Measurements from ENCODE around the gene AFAP1.

Gene AFAP1

GRCh38 chr4:7812231-7812857, 127.3 kb downstream of the AFAP1 start:
- Histone ChIP-seq H3K9me3 (ENCODE audit: control extremely low read depth in 1 of 5, control insufficient read depth in 4 of 5, insufficient read depth in 2 of 5, low read depth in 1 of 5, low read length in 4 of 5) (no peaks in the 10 kb centered on the region), H3K27ac (ENCODE audit: insufficient read depth in 1 of 2, low read depth in 1 of 2, low read length in 2 of 2, poor library complexity in 1 of 2, severe bottlenecking in 2 of 2) (no peak overlapping the region), H3K27me3 (replicated peaks in 2 of 5; ENCODE audit: control insufficient read depth in 4 of 5, insufficient read depth in 5 of 5, low read length in 4 of 5) (peaks cover 0 to 51% (median 3%) of the 10 kb centered on the region in 5 experiments), H3K4me3 (ENCODE audit: control insufficient read depth in 1 of 7, extremely low read depth in 1 of 7, insufficient read depth in 4 of 7, low read depth in 2 of 7, low read length in 6 of 7) (no peak overlapping the region), H3K36me3 (ENCODE audit: control insufficient read depth in 4 of 4, insufficient read depth in 4 of 4, low read length in 3 of 4) (no peaks in the 10 kb centered on the region), H3K4me1 (ENCODE audit: control extremely low read depth in 1 of 4, control insufficient read depth in 4 of 4, insufficient read depth in 4 of 4, low read length in 3 of 4) (no peaks in the 10 kb centered on the region)
- DNase-seq = no peak
- WGBS (ENCODE audit: insufficient coverage) = 87% methylated on average over 14 of the region's 18 CpGs
- POLR2A ChIA-PET = no interaction called here
- CTCF ChIA-PET = interaction anchor here (1.0 to 2.4 kb wide), 5 partner anchors 9 to 33 kb away, joined by 4 to 8 read pairs (median 4); no protein-coding TSS in a partner anchor

GRCh38 chr4:7811536-7812191, 128.0 kb downstream of the AFAP1 start:
- no peak overlapping the region for H3K4me3 ChIP-seq (ENCODE audit: control insufficient read depth in 1 of 7, extremely low read depth in 1 of 7, insufficient read depth in 4 of 7, low read depth in 2 of 7, low read length in 6 of 7)
- H3K27ac ChIP-seq (ENCODE audit: insufficient read depth in 1 of 2, low read depth in 1 of 2, low read length in 2 of 2, poor library complexity in 1 of 2, severe bottlenecking in 2 of 2) = no peak overlapping the region
- no peak for DNase-seq
- H3K36me3 ChIP-seq (ENCODE audit: control insufficient read depth in 4 of 4, insufficient read depth in 4 of 4, low read length in 3 of 4) = no peaks in the 10 kb centered on the region
- H3K4me1 ChIP-seq (ENCODE audit: control extremely low read depth in 1 of 4, control insufficient read depth in 4 of 4, insufficient read depth in 4 of 4, low read length in 3 of 4) = no peaks in the 10 kb centered on the region
- 93% methylated on average over 22 of the region's 25 CpGs for WGBS (ENCODE audit: insufficient coverage)
- H3K27me3 ChIP-seq (replicated peaks in 2 of 5; ENCODE audit: control insufficient read depth in 4 of 5, insufficient read depth in 5 of 5, low read length in 4 of 5) = peaks cover 0 to 58% (median 9%) of the 10 kb centered on the region in 5 experiments
- ChIA-PET POLR2A (no interaction called here), CTCF (interaction anchor here (1.1 to 2.4 kb wide), 5 partner anchors 9 to 175 kb away, joined by 3 to 8 read pairs (median 4); no protein-coding TSS in a partner anchor)
- H3K9me3 ChIP-seq (ENCODE audit: control extremely low read depth in 1 of 5, control insufficient read depth in 4 of 5, insufficient read depth in 2 of 5, low read depth in 1 of 5, low read length in 4 of 5) = no peaks in the 10 kb centered on the region

GRCh38 chr4:7810783-7811535, 128.7 kb downstream of the AFAP1 start:
- H3K36me3 ChIP-seq (ENCODE audit: control insufficient read depth in 4 of 4, insufficient read depth in 4 of 4, low read length in 3 of 4) = no peaks in the 10 kb centered on the region
- POLR2A ChIA-PET = no interaction called here

GRCh38 chr4:7808752-7809151, 130.9 kb downstream of the AFAP1 start:
- Histone ChIP-seq H3K27ac (ENCODE audit: insufficient read depth in 1 of 2, low read depth in 1 of 2, low read length in 2 of 2, poor library complexity in 1 of 2, severe bottlenecking in 2 of 2) (no peak overlapping the region), H3K4me3 (ENCODE audit: control insufficient read depth in 1 of 7, extremely low read depth in 1 of 7, insufficient read depth in 4 of 7, low read depth in 2 of 7, low read length in 6 of 7) (no peak overlapping the region), H3K4me1 (ENCODE audit: control extremely low read depth in 1 of 4, control insufficient read depth in 4 of 4, insufficient read depth in 4 of 4, low read length in 3 of 4) (no peaks in the 10 kb centered on the region), H3K27me3 (replicated peaks in 2 of 5; ENCODE audit: control insufficient read depth in 4 of 5, insufficient read depth in 5 of 5, low read length in 4 of 5) (peaks cover 0 to 68% (median 15%) of the 10 kb centered on the region in 5 experiments), H3K36me3 (ENCODE audit: control insufficient read depth in 4 of 4, insufficient read depth in 4 of 4, low read length in 3 of 4) (no peaks in the 10 kb centered on the region), H3K9me3 (ENCODE audit: control extremely low read depth in 1 of 5, control insufficient read depth in 4 of 5, insufficient read depth in 2 of 5, low read depth in 1 of 5, low read length in 4 of 5) (no peaks in the 10 kb centered on the region)
- 60% methylated on average over 1 of the region's 6 CpGs for WGBS (ENCODE audit: insufficient coverage)
- ChIA-PET CTCF (interaction anchor here (0.6 to 9.6 kb wide), 3 partner anchors 9 to 42 kb away, joined by 3 to 157 read pairs (median 7); no protein-coding TSS in a partner anchor), POLR2A (no interaction called here)
- peak; percentile 14 to 38 (median 25) for DNase-seq

More at GRCh38 chr4:7810783-7811535, 128.7 kb downstream of the AFAP1 start:
- no peaks in the 10 kb centered on the region for H3K9me3 ChIP-seq (ENCODE audit: control extremely low read depth in 1 of 5, control insufficient read depth in 4 of 5, insufficient read depth in 2 of 5, low read depth in 1 of 5, low read length in 4 of 5)
- no peaks in the 10 kb centered on the region for H3K4me1 ChIP-seq (ENCODE audit: control extremely low read depth in 1 of 4, control insufficient read depth in 4 of 4, insufficient read depth in 4 of 4, low read length in 3 of 4)
- DNase-seq = no peak
- WGBS (ENCODE audit: insufficient coverage) = 93% methylated on average over 21 of the region's 36 CpGs
- no peak overlapping the region for H3K4me3 ChIP-seq (ENCODE audit: control insufficient read depth in 1 of 7, extremely low read depth in 1 of 7, insufficient read depth in 4 of 7, low read depth in 2 of 7, low read length in 6 of 7)
- H3K27ac ChIP-seq (ENCODE audit: insufficient read depth in 1 of 2, low read depth in 1 of 2, low read length in 2 of 2, poor library complexity in 1 of 2, severe bottlenecking in 2 of 2) = no peak overlapping the region
- CTCF ChIA-PET = interaction anchor here (1.1 to 1.6 kb wide), 3 partner anchors 33 to 176 kb away, joined by 3 to 5 read pairs (median 4); no protein-coding TSS in a partner anchor
- peaks cover 0 to 65% (median 10%) of the 10 kb centered on the region in 5 experiments for H3K27me3 ChIP-seq (replicated peaks in 2 of 5; ENCODE audit: control insufficient read depth in 4 of 5, insufficient read depth in 5 of 5, low read length in 4 of 5)

- no peak overlapping the region for H3K27ac ChIP-seq (ENCODE audit: insufficient read depth in 1 of 2, low read depth in 1 of 2, low read length in 2 of 2, poor library complexity in 1 of 2, severe bottlenecking in 2 of 2)
- 95% methylated on average over 4 of the region's 8 CpGs for WGBS (ENCODE audit: insufficient coverage)
- CTCF ChIA-PET = interaction anchor here (1.0 to 9.6 kb wide), 6 partner anchors 10 to 180 kb away, joined by 4 to 157 read pairs (median 28); no protein-coding TSS in a partner anchor
Measured at GRCh38 chr4:7808181-7808580, 131.5 kb downstream of the AFAP1 start.

GRCh38 chr4:7807351-7807921, 132.2 kb downstream of the AFAP1 start:
- H3K4me3 ChIP-seq (ENCODE audit: control insufficient read depth in 1 of 7, extremely low read depth in 1 of 7, insufficient read depth in 4 of 7, low read depth in 2 of 7, low read length in 6 of 7) = no peak overlapping the region
- CTCF ChIA-PET = interaction anchor here (0.8 to 9.6 kb wide), 9 partner anchors 9 to 181 kb away, joined by 3 to 157 read pairs (median 25); no protein-coding TSS in a partner anchor
- WGBS (ENCODE audit: insufficient coverage) = 64% methylated on average over 9 of the region's 12 CpGs
- H3K27me3 ChIP-seq (replicated peaks in 2 of 5; ENCODE audit: control insufficient read depth in 4 of 5, insufficient read depth in 5 of 5, low read length in 4 of 5) = peaks cover 0 to 61% (median 12%) of the 10 kb centered on the region in 5 experiments
- POLR2A ChIA-PET = interaction anchor here (0.5 kb wide), 1 partner anchor 898 kb away, joined by 3 read pairs; the partner anchor contains the start of gene TBC1D14
- no peak overlapping the region for H3K27ac ChIP-seq (ENCODE audit: insufficient read depth in 1 of 2, low read depth in 1 of 2, low read length in 2 of 2, poor library complexity in 1 of 2, severe bottlenecking in 2 of 2)
- H3K4me1 ChIP-seq (ENCODE audit: control extremely low read depth in 1 of 4, control insufficient read depth in 4 of 4, insufficient read depth in 4 of 4, low read length in 3 of 4) = no peaks in the 10 kb centered on the region
- H3K36me3 ChIP-seq (ENCODE audit: control insufficient read depth in 4 of 4, insufficient read depth in 4 of 4, low read length in 3 of 4) = no peaks in the 10 kb centered on the region
- DNase-seq = peak in 1 of 3 donors; percentile 8
- no peaks in the 10 kb centered on the region for H3K9me3 ChIP-seq (ENCODE audit: control extremely low read depth in 1 of 5, control insufficient read depth in 4 of 5, insufficient read depth in 2 of 5, low read depth in 1 of 5, low read length in 4 of 5)

More at GRCh38 chr4:7808181-7808580, 131.5 kb downstream of the AFAP1 start:
- Histone ChIP-seq H3K27me3 (replicated peaks in 2 of 5; ENCODE audit: control insufficient read depth in 4 of 5, insufficient read depth in 5 of 5, low read length in 4 of 5) (peaks cover 0 to 68% (median 14%) of the 10 kb centered on the region in 5 experiments), H3K4me1 (ENCODE audit: control extremely low read depth in 1 of 4, control insufficient read depth in 4 of 4, insufficient read depth in 4 of 4, low read length in 3 of 4) (no peaks in the 10 kb centered on the region), H3K9me3 (ENCODE audit: control extremely low read depth in 1 of 5, control insufficient read depth in 4 of 5, insufficient read depth in 2 of 5, low read depth in 1 of 5, low read length in 4 of 5) (no peaks in the 10 kb centered on the region), H3K4me3 (ENCODE audit: control insufficient read depth in 1 of 7, extremely low read depth in 1 of 7, insufficient read depth in 4 of 7, low read depth in 2 of 7, low read length in 6 of 7) (no peak overlapping the region), H3K36me3 (ENCODE audit: control insufficient read depth in 4 of 4, insufficient read depth in 4 of 4, low read length in 3 of 4) (no peaks in the 10 kb centered on the region)
- DNase-seq = no peak
- POLR2A ChIA-PET = no interaction called here
